GM12878 (cell line): ENCODE results near the gene ALS2. TPM values are rescaled to one million over a fixed set of nuclear protein-coding genes. Genes with fewer than 3 reads are reported as not detected.

Experiments
- ATAC-seq: fragments of 200-7000 bp; cut with Tn5 transposase; 3 replicates; pipeline ENCODE4 v1.9.1; 2020; ENCODE audit warnings: mild to moderate bottlenecking, moderate library complexity
- BruUV-seq: library from RNA; stranded (reverse); fragments of 400-500 nt; replicated peaks from 2 replicates; lab custom pipeline; 2021; lab: Mats Ljungman, UMichigan
- CTCF ChIA-PET: fragments of 300-600 bp; sonication (Branson Sonifier 250); formaldehyde crosslinking; extraction: SDS; loops from one replicate; lab custom pipeline; 2021; ENCODE audit warnings: inconsistent platforms; lab: Yijun Ruan, JAX
- POLR2A ChIA-PET: fragments of 350-600 bp; formaldehyde crosslinking; extraction: SDS; loops from one replicate; lab custom pipeline; 2021; ENCODE audit warnings: inconsistent platforms; lab: Charles Lee
- RAD21 ChIA-PET: fragments of 300-600 bp; sonication (Branson Sonifier 250); formaldehyde crosslinking; loops from one replicate; lab custom pipeline; 2023; ENCODE audit warnings: antibody characterized with exemption; ENCODE audit not compliant: unreplicated experiment; lab: Charles Lee
- SMC1A ChIA-PET: fragments of 300-600 bp; sonication (Branson Sonifier 250); formaldehyde crosslinking; loops from one replicate; lab custom pipeline; 2023; ENCODE audit not compliant: unreplicated experiment, uncharacterized antibody; lab: Charles Lee
- DNase-seq: peaks from one replicate; pipeline ENCODE4 v3.0.0-alpha.2; 2011; ENCODE audit warnings: low read depth, low spot score
- FAIRE-seq: peaks from 3 replicates; lab custom pipeline; 2011; peaks lifted over from hg19 to GRCh38; lab: Jason Lieb, UNC
- H2AFZ ChIP-seq: 2 replicates; pipeline ENCODE4 v1.6.0; 2011; ENCODE audit warnings: low read depth, low read length, control low read depth; ENCODE audit not compliant: control insufficient read depth
- H3K27ac ChIP-seq: 2 replicates; pipeline ENCODE4 v1.5.1; 2011; ENCODE audit warnings: control low read depth; ENCODE audit not compliant: control insufficient read depth, insufficient read depth
- H3K27me3 ChIP-seq, 2 experiments: replicated peaks in 1 of 2; 2 replicates each; pipeline versions ENCODE4 v1.6.0 to v1.6.1; 2011; ENCODE audit warnings: low read length in 1 of 2; ENCODE audit not compliant: control insufficient read depth in 2 of 2, insufficient read depth in 2 of 2
- H3K36me3 ChIP-seq, 2 experiments: 2 replicates each; pipeline ENCODE4 v1.5.1; 2011; ENCODE audit warnings: low read length in 1 of 2; ENCODE audit not compliant: control insufficient read depth in 2 of 2, insufficient read depth in 2 of 2
- H3K4me1 ChIP-seq: 2 replicates; pipeline ENCODE4 v1.6.1; 2011; ENCODE audit warnings: mild to moderate bottlenecking, low read length, moderate library complexity, mixed read lengths; ENCODE audit not compliant: control insufficient read depth, insufficient read depth
- H3K4me2 ChIP-seq: 2 replicates; pipeline ENCODE4 v1.6.0; 2011; ENCODE audit warnings: control low read depth; ENCODE audit not compliant: control insufficient read depth, insufficient read depth
- H3K4me3 ChIP-seq: fragments of 200-600 bp; sonication (generic); 2 replicates; pipeline ENCODE4 v1.5.1; 2016
- H3K79me2 ChIP-seq: 2 replicates; pipeline ENCODE4 v1.6.0; 2011; ENCODE audit warnings: low read length; ENCODE audit not compliant: control insufficient read depth, insufficient read depth
- H3K9ac ChIP-seq: 2 replicates; pipeline ENCODE4 v1.8.0; 2011; ENCODE audit warnings: low read length, control low read depth, mixed read lengths; ENCODE audit not compliant: control insufficient read depth, insufficient read depth
- H3K9me3 ChIP-seq: replicated peaks from 3 replicates; pipeline ENCODE4 v1.5.1; 2011; ENCODE audit warnings: mild to moderate bottlenecking, low read length; ENCODE audit not compliant: control insufficient read depth, insufficient read depth
- H4K20me1 ChIP-seq: 2 replicates; pipeline ENCODE4 v1.6.0; 2011; ENCODE audit not compliant: control insufficient read depth, insufficient read depth
- CBX5 ChIP-seq: sonication (generic); IDR thresholded peaks from 2 replicates; pipeline ENCODE4 v1.6.1; 2016; ENCODE audit warnings: low read depth, moderate library complexity, mild to moderate bottlenecking, inconsistent platforms
- FOS ChIP-seq: IDR thresholded peaks from 3 replicates; pipeline ENCODE4 v1.6.1; 2011; ENCODE audit warnings: borderline replicate concordance; ENCODE audit not compliant: insufficient read length; ENCODE audit errors: extremely low read depth
- GATAD2B ChIP-seq: fragments of 450-650 bp; conservative IDR thresholded peaks from 2 replicates; pipeline ENCODE4 v1.6.1; 2017; ENCODE audit warnings: low read depth, mild to moderate bottlenecking, moderate library complexity
- IRF4 ChIP-seq: IDR thresholded peaks from 2 replicates; pipeline ENCODE4 v1.6.1; 2011; ENCODE audit warnings: low read depth, low read length
- MXI1 ChIP-seq: fragments of 150-350 bp; IDR thresholded peaks from 2 replicates; pipeline ENCODE4 v1.6.1; 2011; ENCODE audit warnings: low read depth, mild to moderate bottlenecking, inconsistent platforms, low read length, improper control_type of control experiment
- WGBS: methylation state at CpG from one replicate; pipeline ENCODE4 v1.1.6; 2016; ENCODE audit warnings: low lambda C conversion rate; ENCODE audit not compliant: insufficient replicate concordance, insufficient coverage; ENCODE audit errors: missing lambda C conversion rate; 5-methylcytosine and 5-hydroxymethylcytosine counted together
- in situ Hi-C: fragments of 300-500 bp; cut with MboI; formaldehyde crosslinking; loops from 9 replicates; pipeline ENCODE4 v1.14.3; 2018; ENCODE audit warnings: mixed read lengths
- intact Hi-C: fragments of 100-400 bp; cut with micrococcal nuclease; formaldehyde crosslinking; loops from one replicate; pipeline ENCODE4 v1.14.2; 2022; ENCODE audit not compliant: unreplicated experiment
- polyA plus RNA-seq, 11 experiments: library from polyadenylated mRNA; depleted of rRNA in 4 of 11; unstranded in 6 of 11; stranded (reverse) in 5 of 11; fragments of >200 nt; fragmentation: Nextera tagmentation in 4 of 11; fragmentation: Illumina TruSeq in 1 of 11; extraction: Ambion mirVana in 4 of 11; extraction: Trizol in 1 of 11; gene quantifications; 1 replicate in 1 of 11; 2 replicates in 10 of 11; pipeline versions ENCODE4 v1.2.1 to v1.2.3, GENCODE V29; 2011 to 2016; ENCODE audit warnings: inconsistent platforms in 2 of 11, missing spikeins in 2 of 11, low read depth in 1 of 11
- total RNA-seq, 4 experiments: library from RNA; depleted of rRNA in 3 of 4; stranded (reverse); fragments of >200 nt in 3 of 4; fragmentation: Illumina TruSeq in 1 of 4; extraction: Trizol in 1 of 4; gene quantifications; 2 replicates each; pipeline versions ENCODE4 v1.2.1 to v1.2.3, GENCODE V29; 2013 to 2021
- TF ChIP-seq, protein P1 (sequence below): fragments of 450-650 bp; IDR thresholded peaks from 2 replicates; pipeline ENCODE4 v1.6.1; 2017; ENCODE audit warnings: low read depth, mild to moderate bottlenecking, moderate library complexity

ALS2 gene
- total and polyA plus RNA-seq, 10 of the 15 experiments (the other 5 are each of a cell fraction or from before 2014, with no cell fraction given) = 2.4 to 10.4 (median 7.7) TPM

DNA sequence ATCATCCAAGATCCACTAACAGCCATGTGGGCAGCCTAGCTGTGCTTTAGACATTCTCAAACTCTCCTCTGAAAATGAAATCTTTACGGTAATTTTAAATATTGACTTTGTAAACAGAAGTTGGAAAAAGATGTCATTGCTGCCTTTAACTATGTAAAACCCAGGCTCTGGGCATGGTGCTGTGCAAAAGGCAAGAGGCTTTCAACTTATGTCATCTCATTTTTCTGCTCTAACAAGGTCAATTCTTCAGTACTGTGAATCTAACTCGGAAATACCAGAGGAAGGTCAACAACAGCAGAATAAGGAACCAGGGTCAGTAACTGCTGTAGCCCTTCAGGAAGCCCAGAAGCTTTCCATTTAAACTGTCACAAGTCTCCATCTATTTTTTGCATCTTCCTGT is 45.2 kb downstream of the ALS2 start:
- FAIRE-seq = no peak
- in situ Hi-C loops = no loop called here
- no TSS peak for BruUV-seq
- RAD21 ChIA-PET = no interaction called here
- Histone ChIP-seq H3K9ac (no peak overlapping the region), H3K79me2 (no peaks in the 10 kb centered on the region), H2AFZ (no peak overlapping the region), H3K4me2 (no peak overlapping the region), H3K4me1 (no peaks in the 10 kb centered on the region), H3K27me3 (no peaks in the 10 kb centered on the region), H3K36me3 (0 out of 4 replicates have a peak, but pooled peaks cover 0 to 3% of the 10 kb centered on the region in 2 experiments), H3K27ac (no peak overlapping the region), H3K9me3 (no peaks in the 10 kb centered on the region; the same call in 1 of the 3 replicates), H3K4me3 (no peak overlapping the region), H4K20me1 (no peaks in the 10 kb centered on the region)
- intact Hi-C loops = no loop called here
- 95% methylated on average over 2 of the region's 2 CpGs for WGBS
- SMC1A ChIA-PET = no interaction called here
- POLR2A ChIA-PET = no interaction called here
- ATAC-seq = no peak
- no peak for TF ChIP-seq IRF4
- TF ChIP-seq MXI1 = no peak
- TF ChIP-seq, protein P1, sequence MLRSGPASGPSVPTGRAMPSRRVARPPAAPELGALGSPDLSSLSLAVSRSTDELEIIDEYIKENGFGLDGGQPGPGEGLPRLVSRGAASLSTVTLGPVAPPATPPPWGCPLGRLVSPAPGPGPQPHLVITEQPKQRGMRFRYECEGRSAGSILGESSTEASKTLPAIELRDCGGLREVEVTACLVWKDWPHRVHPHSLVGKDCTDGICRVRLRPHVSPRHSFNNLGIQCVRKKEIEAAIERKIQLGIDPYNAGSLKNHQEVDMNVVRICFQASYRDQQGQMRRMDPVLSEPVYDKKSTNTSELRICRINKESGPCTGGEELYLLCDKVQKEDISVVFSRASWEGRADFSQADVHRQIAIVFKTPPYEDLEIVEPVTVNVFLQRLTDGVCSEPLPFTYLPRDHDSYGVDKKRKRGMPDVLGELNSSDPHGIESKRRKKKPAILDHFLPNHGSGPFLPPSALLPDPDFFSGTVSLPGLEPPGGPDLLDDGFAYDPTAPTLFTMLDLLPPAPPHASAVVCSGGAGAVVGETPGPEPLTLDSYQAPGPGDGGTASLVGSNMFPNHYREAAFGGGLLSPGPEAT = no peak
- TF ChIP-seq GATAD2B = no peak
- CTCF ChIA-PET = no interaction called here
- no peak for DNase-seq

DNA sequence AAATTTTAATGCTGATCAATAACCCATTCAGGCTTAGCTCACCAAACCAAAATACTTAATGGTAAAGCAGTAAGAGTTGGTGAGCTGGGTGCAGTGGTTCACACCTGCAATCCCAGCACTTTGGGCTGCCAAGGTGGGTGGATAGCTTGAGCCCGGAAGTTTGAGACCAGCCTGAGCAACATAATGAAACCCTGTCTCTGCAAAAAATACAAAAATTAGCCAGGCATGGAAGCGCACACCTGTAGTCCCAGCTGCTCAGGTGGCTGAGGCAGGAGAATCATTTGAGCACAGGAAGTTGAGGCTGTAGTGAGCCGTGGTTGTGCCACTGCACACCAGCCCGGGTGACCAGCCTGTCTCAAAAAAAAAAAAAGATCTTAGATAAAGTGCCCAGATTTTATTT is 46.6 kb downstream of the ALS2 start:
- BruUV-seq = no TSS peak
- Histone ChIP-seq H3K27me3 (no peaks in the 10 kb centered on the region), H3K27ac (no peak overlapping the region), H3K9me3 (no peaks in the 10 kb centered on the region; the same call in 1 of the 3 replicates), H3K4me3 (no peak overlapping the region), H2AFZ (no peak overlapping the region), H4K20me1 (no peaks in the 10 kb centered on the region), H3K79me2 (no peaks in the 10 kb centered on the region), H3K4me2 (no peak overlapping the region), H3K4me1 (no peaks in the 10 kb centered on the region), H3K36me3 (0 out of 4 replicates have a peak, but pooled peaks cover 0 to 3% of the 10 kb centered on the region in 2 experiments), H3K9ac (no peak overlapping the region)
- intact Hi-C loops = no loop called here
- DNase-seq (no peak), ATAC-seq (no peak), FAIRE-seq (no peak)
- ChIA-PET RAD21 (no interaction called here), POLR2A (no interaction called here), CTCF (no interaction called here), SMC1A (interaction anchor here (1.4 kb wide), 1 partner anchor 8 kb away, joined by 3 read pairs; no protein-coding TSS in a partner anchor)
- TF ChIP-seq FOS (no peak), CBX5 (no peak)
- 65% methylated on average over 4 of the region's 4 CpGs for WGBS
- in situ Hi-C loops = no loop called here
